ENCODE data around the gene GGCT.

DNA sequence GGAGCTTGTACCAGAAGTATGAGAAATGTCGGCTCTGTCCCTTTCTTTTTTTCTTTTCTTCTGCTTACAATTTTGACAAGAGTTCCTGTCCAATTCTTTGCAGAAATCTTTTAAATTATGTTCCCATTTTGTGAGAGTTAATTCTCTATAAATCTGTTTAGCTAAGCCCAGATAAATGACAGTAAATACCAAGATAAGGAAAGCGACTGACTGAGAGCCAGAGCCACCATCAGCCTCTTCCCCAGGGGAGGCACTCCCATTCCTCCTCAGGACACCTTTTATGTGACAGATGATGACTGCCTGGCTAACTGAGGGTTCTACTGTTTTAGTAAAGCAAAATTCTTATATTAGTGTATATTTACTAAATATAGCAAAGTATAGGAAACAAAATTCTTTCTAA, 6.9 kb upstream of the GGCT start:
- TF ChIP-seq, protein P1, sequence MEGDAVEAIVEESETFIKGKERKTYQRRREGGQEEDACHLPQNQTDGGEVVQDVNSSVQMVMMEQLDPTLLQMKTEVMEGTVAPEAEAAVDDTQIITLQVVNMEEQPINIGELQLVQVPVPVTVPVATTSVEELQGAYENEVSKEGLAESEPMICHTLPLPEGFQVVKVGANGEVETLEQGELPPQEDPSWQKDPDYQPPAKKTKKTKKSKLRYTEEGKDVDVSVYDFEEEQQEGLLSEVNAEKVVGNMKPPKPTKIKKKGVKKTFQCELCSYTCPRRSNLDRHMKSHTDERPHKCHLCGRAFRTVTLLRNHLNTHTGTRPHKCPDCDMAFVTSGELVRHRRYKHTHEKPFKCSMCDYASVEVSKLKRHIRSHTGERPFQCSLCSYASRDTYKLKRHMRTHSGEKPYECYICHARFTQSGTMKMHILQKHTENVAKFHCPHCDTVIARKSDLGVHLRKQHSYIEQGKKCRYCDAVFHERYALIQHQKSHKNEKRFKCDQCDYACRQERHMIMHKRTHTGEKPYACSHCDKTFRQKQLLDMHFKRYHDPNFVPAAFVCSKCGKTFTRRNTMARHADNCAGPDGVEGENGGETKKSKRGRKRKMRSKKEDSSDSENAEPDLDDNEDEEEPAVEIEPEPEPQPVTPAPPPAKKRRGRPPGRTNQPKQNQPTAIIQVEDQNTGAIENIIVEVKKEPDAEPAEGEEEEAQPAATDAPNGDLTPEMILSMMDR (IDR thresholded peaks at IDR 0.05), result no peak
- no peak for TF ChIP-seq POLR2A (IDR thresholded peaks at IDR 0.05)
